ENCODE results near the gene RBBP8NL.

The RBBP8NL gene

DNA sequence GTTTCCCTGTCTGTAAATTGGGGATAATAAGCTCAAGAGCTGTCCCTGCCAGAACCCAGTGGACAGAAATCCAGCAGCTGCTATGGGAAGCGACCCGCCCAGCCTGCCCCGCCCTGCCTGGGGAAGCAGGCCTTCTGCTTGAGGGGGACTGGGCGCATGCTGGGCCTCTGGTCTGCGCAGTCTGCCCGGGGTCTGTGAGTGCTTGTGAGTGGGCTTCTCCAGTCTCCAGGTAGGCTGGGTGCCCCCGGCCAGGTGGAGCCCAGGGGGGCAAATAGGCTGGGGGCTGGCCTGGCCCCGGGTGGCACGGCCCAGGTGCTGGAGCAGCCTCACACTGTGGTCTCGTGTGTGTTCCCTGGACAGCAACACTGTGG is 648 bp upstream of the RBBP8NL start:
- no peak for TF ChIP-seq FOXM1 (IDR thresholded peaks at IDR 0.05; ENCODE audit: borderline replicate concordance, low read depth)
- TF ChIP-seq EP300 (IDR thresholded peaks at IDR 0.05; ENCODE audit: borderline replicate concordance), result no peak
- TF ChIP-seq ZBTB7A (IDR thresholded peaks at IDR 0.05; ENCODE audit: low read depth), result no peak
- TF ChIP-seq TAF1 (IDR thresholded peaks at IDR 0.05; ENCODE audit: low read depth), result no peak
- no peak for TF ChIP-seq YY1 (IDR thresholded peaks at IDR 0.05; ENCODE audit: low read depth)
- no peak for TF ChIP-seq TEAD4 (IDR thresholded peaks at IDR 0.05)
- no peak for TF ChIP-seq NFIC (IDR thresholded peaks at IDR 0.05)
- no peak for TF ChIP-seq TCF12 (IDR thresholded peaks at IDR 0.05; ENCODE audit: low read depth)
- no peak for TF ChIP-seq RAD21 (IDR thresholded peaks at IDR 0.05; ENCODE audit: low read depth)

DNA sequence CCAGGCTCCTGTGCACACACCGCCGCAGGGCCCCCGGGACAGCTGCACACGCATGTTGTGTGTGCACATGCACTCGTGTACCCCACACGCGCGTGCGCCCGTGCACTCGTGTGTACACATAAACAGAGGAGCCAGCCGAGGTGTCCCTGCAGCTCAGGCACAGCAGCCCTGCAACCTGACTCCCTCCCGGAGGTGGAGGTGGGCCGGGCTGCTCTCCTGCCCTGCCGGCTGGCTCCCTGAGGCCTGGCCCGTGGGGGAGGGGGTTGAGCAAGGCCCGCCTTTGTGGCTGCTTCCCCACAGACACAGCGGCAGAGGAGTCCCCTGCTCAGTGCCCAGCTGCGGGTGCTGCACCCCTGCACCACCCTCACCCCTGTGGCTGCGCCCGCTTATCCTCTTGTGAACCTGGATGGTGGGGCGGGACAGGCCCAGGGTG is 624 bp downstream of the RBBP8NL start:
- TF ChIP-seq, protein P1, sequence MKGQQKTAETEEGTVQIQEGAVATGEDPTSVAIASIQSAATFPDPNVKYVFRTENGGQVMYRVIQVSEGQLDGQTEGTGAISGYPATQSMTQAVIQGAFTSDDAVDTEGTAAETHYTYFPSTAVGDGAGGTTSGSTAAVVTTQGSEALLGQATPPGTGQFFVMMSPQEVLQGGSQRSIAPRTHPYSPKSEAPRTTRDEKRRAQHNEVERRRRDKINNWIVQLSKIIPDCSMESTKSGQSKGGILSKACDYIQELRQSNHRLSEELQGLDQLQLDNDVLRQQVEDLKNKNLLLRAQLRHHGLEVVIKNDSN (IDR thresholded peaks at IDR 0.05), result no peak
- peak; percentile 31; the same call in 1 of the 2 replicates for TF ChIP-seq EP300 (IDR thresholded peaks at IDR 0.05; ENCODE audit: borderline replicate concordance)
- TF ChIP-seq, protein P2, sequence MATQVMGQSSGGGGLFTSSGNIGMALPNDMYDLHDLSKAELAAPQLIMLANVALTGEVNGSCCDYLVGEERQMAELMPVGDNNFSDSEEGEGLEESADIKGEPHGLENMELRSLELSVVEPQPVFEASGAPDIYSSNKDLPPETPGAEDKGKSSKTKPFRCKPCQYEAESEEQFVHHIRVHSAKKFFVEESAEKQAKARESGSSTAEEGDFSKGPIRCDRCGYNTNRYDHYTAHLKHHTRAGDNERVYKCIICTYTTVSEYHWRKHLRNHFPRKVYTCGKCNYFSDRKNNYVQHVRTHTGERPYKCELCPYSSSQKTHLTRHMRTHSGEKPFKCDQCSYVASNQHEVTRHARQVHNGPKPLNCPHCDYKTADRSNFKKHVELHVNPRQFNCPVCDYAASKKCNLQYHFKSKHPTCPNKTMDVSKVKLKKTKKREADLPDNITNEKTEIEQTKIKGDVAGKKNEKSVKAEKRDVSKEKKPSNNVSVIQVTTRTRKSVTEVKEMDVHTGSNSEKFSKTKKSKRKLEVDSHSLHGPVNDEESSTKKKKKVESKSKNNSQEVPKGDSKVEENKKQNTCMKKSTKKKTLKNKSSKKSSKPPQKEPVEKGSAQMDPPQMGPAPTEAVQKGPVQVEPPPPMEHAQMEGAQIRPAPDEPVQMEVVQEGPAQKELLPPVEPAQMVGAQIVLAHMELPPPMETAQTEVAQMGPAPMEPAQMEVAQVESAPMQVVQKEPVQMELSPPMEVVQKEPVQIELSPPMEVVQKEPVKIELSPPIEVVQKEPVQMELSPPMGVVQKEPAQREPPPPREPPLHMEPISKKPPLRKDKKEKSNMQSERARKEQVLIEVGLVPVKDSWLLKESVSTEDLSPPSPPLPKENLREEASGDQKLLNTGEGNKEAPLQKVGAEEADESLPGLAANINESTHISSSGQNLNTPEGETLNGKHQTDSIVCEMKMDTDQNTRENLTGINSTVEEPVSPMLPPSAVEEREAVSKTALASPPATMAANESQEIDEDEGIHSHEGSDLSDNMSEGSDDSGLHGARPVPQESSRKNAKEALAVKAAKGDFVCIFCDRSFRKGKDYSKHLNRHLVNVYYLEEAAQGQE (IDR thresholded peaks at IDR 0.05; ENCODE audit: low read depth), result no peak
- TF ChIP-seq TCF12 (IDR thresholded peaks at IDR 0.05; ENCODE audit: low read depth), result no peak; the same call in 1 of the 2 replicates
- TF ChIP-seq CEBPB (IDR thresholded peaks at IDR 0.05), result no peak
- no peak for TF ChIP-seq ZBTB7A (IDR thresholded peaks at IDR 0.05; ENCODE audit: low read depth)
- TF ChIP-seq EGR1 (IDR thresholded peaks at IDR 0.05), result no peak
- 0 out of 2 replicates have a peak, but pooled peaks have one; percentile 12 for TF ChIP-seq NFIC (IDR thresholded peaks at IDR 0.05)
- TF ChIP-seq TAF1 (IDR thresholded peaks at IDR 0.05; ENCODE audit: low read depth), result no peak
- peak; percentile 22; the same call in 1 of the 2 replicates for TF ChIP-seq TEAD4 (IDR thresholded peaks at IDR 0.05)
- TF ChIP-seq, protein P3, sequence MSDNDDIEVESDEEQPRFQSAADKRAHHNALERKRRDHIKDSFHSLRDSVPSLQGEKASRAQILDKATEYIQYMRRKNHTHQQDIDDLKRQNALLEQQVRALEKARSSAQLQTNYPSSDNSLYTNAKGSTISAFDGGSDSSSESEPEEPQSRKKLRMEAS (IDR thresholded peaks at IDR 0.05), result no peak
- TF ChIP-seq FOXM1 (IDR thresholded peaks at IDR 0.05; ENCODE audit: borderline replicate concordance, low read depth), result no peak
- TF ChIP-seq RAD21 (IDR thresholded peaks at IDR 0.05; ENCODE audit: low read depth), result no peak
- no peak for TF ChIP-seq CREB1 (IDR thresholded peaks at IDR 0.05; ENCODE audit: low read depth)
- TF ChIP-seq YY1 (IDR thresholded peaks at IDR 0.05; ENCODE audit: low read depth), result no peak

DNA sequence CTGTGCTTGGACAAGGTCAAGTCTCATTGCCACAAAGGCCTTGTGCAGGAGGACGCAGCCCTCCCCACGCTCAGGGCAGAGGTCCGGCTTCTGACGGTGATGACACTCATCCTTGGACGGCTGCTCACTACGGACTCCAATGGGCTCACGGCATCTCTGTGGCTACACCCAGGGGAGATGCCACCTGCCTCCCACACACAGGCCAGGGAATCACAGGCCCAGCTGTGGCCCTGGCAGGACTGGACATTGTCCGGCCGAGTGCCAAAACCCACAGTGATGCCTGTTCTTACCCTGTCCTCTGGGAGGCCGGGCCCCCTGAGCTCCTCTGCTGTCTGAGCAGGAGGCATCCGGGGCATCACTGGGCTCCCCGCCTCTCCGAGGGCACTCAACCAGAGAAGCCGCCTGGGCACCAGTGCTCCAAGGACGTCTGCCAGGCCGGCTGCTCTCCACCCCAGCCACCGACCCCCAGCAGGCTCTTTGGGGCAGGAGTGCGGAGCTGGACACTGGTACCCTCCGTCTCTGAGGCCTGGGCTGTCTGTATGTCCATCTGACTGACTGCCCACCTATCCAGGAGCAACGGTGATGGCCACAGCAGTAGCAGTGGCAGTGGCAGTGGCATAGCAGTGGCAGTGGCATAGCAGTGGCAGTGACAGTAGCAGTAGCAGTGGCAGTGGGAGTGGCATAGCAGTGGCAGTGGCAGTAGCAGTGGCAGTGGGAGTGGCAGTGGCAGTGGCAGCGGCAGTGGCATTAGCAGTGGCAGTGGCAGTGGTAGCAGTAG is 1.9 kb downstream of the RBBP8NL start:
- TF ChIP-seq CEBPB (IDR thresholded peaks at IDR 0.05), result no peak
- TF ChIP-seq EP300 (IDR thresholded peaks at IDR 0.05; ENCODE audit: borderline replicate concordance), result no peak
- TF ChIP-seq, protein P1 (IDR thresholded peaks at IDR 0.05), result no peak

DNA sequence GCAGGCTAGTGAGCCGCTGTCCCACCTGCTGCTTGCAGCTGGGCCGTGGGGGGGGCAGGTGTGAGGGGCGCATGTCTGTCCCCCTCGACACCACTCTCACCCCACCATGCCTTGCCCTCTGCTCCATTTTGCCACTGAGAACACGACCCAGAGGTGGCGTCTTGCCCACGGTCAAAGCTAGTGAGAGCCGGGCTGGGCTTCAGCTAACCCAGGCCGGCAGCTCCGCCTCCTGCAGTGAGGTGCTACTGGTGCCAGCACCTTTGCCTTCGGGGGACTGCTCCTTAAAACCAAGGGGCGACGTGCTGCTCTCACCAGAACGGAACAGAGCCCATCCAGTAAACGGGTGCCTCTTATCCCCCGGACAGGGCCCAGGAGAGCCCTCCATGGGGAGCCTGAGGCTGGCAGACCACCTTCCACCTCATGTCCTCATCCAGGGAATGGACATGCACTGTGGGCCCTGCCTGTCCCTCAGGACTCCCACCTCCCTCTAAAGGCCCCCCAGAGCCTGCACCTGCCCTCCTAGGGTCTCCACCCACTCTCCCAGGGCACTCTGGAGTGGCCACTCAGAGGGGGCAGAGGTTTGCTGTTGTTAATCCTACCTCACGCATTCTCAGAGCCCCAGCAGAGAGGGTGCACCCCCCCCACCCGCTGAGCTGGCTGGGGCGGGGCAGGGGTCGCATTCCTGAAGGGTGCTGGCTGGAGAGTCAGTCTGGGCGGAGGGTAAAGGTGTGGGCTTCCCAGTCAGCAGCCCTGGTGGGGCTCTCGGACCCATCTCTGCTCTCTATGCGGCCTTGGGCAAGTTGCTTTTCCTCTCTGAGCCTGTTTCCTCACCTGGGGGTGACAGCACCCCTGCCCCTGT is 2.9 kb downstream of the RBBP8NL start:
- TF ChIP-seq TCF12 (IDR thresholded peaks at IDR 0.05; ENCODE audit: low read depth) (no peak), RAD21 (IDR thresholded peaks at IDR 0.05; ENCODE audit: low read depth) (no peak), CEBPB (IDR thresholded peaks at IDR 0.05) (no peak), EGR1 (IDR thresholded peaks at IDR 0.05) (no peak)
- TF ChIP-seq, protein P2 (IDR thresholded peaks at IDR 0.05; ENCODE audit: low read depth), result no peak

DNA sequence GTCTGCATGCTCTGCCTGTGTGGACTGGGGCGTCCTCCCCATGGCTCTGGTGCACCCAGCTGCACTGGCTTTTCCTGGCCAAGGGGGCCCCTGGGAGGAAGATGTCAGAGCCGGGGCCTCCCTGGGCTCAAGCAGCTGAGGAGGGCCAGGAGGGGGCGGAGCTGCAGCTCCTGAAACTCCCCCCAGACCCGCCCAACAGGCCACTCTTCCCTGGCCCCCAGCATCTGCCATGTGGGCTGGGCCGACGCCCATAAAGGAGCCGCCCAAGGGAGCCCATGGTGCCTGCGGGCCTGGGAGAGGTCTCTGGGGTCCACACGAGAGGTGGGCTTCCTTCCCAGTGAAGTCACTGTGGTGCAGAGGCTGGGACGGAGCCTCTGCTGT is 4.0 kb downstream of the RBBP8NL start:
- no peak for TF ChIP-seq NFIC (IDR thresholded peaks at IDR 0.05)
- TF ChIP-seq TAF1 (IDR thresholded peaks at IDR 0.05; ENCODE audit: low read depth), result no peak
- no peak for TF ChIP-seq RAD21 (IDR thresholded peaks at IDR 0.05; ENCODE audit: low read depth)
- no peak for TF ChIP-seq EP300 (IDR thresholded peaks at IDR 0.05; ENCODE audit: borderline replicate concordance)

Measured in Ishikawa (cell line).